AG09309 (cell line): ENCODE measurements around the gene EIF3L.

Source experiments
- DNase-seq: peaks from one replicate; pipeline ENCODE4 v3.0.0-alpha.2; 2010; ENCODE audit warnings: low read depth
- H3K4me3 ChIP-seq: 2 replicates; pipeline ENCODE4 v1.5.1; 2011; ENCODE audit warnings: mild to moderate bottlenecking, low read depth, low read length, moderate library complexity; ENCODE audit not compliant: control insufficient read depth
- CTCF ChIP-seq: IDR thresholded peaks from 2 replicates; pipeline ENCODE4 v1.5.1; 2011; ENCODE audit warnings: mild to moderate bottlenecking, low read depth, low read length, inconsistent platforms; ENCODE audit not compliant: insufficient read depth, control insufficient read depth; ENCODE audit errors: missing control alignments

Gene EIF3L

GRCh38 chr22:37896181-37896592, 47.0 kb downstream of the EIF3L start:
- no peak for TF ChIP-seq CTCF
- no peak for DNase-seq
- H3K4me3 ChIP-seq = no peak overlapping the region

GRCh38 chr22:37896939-37897338, 47.7 kb downstream of the EIF3L start:
- no peak for DNase-seq
- H3K4me3 ChIP-seq = no peak overlapping the region
- TF ChIP-seq CTCF = no peak

GRCh38 chr22:37897807-37898206, 48.6 kb downstream of the EIF3L start:
- no peak for TF ChIP-seq CTCF
- no peak overlapping the region for H3K4me3 ChIP-seq
- DNase-seq = no peak

- no peak overlapping the region for H3K4me3 ChIP-seq
- TF ChIP-seq CTCF = no peak
- DNase-seq = no peak
These were observed 49.4 kb downstream of the EIF3L start for GRCh38 chr22:37898441-37899181.

GRCh38 chr22:37904572-37905533, 55.6 kb downstream of the EIF3L start:
- peak overlapping the region; percentile 43 for H3K4me3 ChIP-seq
- peak; percentile 90 for DNase-seq
- TF ChIP-seq CTCF = no peak

- no peak for TF ChIP-seq CTCF
- H3K4me3 ChIP-seq = peak within 1 kb of the TSS; percentile 89
- DNase-seq = no peak
These were observed 56.5 kb downstream of the EIF3L start, which contains the start of gene MICALL1 for GRCh38 chr22:37905534-37906363. TSS of gene MICALL1 (plus strand) at chr22:37906297. CDS start at chr22:37906423, 126 bp downstream.
